HG02571 (cell line): ENCODE measurements around the gene PRKG1.
A peak's percentile ranks its signal among the peaks of the same experiment; 100 is the strongest.
"Not testable (repeated sequence)": the region's sequence is repeated elsewhere in the genome, so short reads cannot be mapped to it uniquely, and the experiment has no call there.

Experiments
- ATAC-seq: cut with Tn5 transposase; IDR thresholded peaks from one replicate; pipeline ENCODE4 v1.9.1; 2021; ENCODE audit warnings: mild to moderate bottlenecking, moderate library complexity; ENCODE audit not compliant: unreplicated experiment

Gene PRKG1

DNA sequence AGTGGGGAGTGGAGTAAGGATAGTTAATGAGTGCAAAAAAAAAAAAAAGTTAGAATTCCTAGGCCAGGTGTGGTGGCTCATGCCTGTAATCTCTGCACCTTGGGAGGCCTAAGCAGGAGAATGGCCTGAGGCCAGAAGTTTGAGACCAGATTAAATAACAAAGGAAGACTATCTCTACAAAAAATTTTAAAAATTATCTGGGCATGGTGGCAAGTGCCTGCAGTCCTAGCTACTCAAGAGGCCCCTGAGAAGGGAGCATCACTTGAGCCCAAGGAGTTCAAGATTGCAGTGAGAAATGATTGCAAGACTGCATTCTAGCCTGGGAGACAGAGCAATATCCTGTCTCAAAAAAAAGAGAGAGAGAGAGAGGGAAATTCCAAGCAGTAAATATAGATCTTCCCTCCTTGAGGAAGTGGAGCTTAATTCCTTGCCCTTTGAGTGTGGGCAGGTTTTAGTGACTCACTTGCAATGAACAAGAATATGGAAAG is 644.6 kb downstream of the PRKG1 start:
- ATAC-seq: no peak

DNA sequence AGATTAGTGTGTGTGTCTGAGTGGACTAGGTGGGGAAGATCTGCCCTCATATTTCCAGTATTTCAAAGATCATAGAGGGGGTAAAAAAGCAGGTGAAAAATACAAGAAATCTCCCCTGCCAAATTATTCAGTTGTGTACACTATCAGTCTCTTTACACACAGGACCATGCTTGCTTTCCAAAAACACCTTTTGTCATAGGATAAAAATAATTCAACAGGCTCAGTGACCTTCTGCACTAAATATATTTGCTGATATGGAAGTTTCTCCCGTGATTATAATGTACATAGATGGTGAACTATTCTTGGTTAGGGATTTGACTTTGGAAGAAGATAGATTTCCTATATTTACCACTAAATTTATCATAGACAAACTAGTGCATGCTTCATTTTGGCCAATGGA is 649.8 kb downstream of the PRKG1 start:
- no peak for ATAC-seq

GRCh38 chr10:51729822-51730555 is 655.7 kb downstream of the PRKG1 start:
- ATAC-seq: no peak

GRCh38 chr10:51733057-51733456 is 658.8 kb downstream of the PRKG1 start:
- no peak for ATAC-seq

GRCh38 chr10:51743146-51743545 is 668.9 kb downstream of the PRKG1 start:
- peak; percentile 84 for ATAC-seq

DNA sequence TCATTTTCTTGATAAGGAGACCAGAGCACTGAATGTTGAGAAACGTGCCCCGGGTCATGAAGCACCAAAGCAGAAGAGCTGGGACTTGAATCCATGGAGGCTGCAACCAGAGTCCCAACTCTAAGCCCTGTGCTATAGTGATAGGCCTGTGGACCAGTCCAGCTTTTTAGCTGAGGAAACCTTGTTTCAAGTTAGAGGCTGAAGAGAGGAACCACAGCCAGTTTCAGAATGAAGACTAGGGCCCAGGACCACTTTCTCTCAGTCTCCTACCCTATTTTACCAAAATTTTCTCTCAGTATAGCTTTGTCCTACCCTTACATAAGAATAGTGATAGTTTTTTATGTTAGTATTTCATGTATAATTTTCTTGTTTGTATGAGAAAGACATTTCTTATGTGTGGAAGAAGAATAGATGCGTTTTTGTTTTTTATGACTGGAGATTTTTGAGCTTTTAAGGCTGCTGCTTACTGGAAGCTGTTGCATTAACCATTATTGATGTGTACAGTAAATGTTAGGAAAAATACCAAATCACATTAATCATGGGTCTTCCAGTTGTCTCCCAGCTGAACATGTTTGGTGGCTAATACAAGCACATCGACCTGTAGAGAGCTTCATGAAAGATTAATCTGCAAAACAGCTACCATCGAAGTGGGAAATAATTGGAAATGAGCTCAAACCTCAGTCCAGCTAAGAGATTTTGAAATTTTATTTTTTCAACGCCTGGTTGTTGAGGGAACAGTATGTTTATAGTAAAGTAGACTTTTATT is 670.1 kb downstream of the PRKG1 start:
- ATAC-seq: peak; percentile 48

DNA sequence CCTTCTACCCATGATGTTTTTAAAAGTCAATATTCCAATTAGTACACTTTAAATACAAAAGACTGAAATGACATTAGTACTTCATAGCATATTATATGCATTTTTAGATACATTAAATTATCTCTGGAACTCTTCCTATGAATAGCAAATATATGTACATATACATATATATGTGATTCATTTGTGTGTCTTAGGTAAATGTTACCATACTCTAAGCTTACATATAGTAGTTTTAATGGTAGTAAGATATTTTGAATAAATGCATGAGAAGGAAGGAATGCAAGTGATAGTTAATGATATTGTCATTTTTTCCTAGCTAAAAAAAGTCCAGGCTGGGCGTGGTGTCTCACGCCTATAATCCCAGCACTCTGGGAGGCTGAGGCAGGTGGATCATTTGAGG is 671.1 kb downstream of the PRKG1 start:
- ATAC-seq: no peak

GRCh38 chr10:51747216-51747615 is 672.9 kb downstream of the PRKG1 start:
- no peak for ATAC-seq

- ATAC-seq: no peak
These were observed 674.7 kb downstream of the PRKG1 start for GRCh38 chr10:51748959-51749358.

DNA sequence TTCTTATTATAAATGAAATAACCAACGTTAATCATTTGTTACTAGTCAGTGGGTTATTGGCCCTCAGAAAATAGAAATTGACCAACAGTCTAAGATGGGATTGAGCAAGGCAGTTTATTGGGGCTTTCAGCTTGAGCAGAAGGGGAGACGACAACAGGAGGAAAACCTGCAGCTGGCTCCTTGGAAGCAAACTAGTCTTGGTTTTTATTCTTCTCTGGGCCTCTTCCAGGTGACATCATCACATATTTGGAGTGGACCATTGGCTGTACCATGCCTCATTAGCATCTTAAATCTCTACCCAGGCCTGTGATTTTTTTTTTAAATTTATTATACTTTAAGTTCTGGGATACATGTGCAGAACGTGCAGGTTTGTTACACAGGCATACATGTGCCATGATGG is 684.1 kb downstream of the PRKG1 start:
- ATAC-seq: no peak

DNA sequence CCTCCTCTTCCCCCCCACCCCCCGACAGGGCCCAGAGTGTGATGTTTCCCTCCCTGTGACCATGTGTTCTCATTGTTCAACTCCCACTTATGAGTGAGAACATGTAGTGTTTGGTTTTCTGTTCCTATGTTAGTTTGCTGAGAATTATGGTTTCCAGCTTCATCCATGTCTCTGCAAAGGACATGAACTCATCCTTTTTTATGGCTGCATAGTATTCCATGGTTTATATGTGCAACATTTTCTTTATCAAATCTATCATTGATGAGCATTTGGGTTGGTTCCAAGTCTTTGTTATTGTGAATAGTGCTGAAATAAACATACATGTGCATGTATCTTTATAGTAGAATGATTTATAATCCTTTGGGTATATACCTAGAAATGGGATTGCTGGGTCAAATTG is 684.6 kb downstream of the PRKG1 start:
- ATAC-seq: not testable (repeated sequence)

DNA sequence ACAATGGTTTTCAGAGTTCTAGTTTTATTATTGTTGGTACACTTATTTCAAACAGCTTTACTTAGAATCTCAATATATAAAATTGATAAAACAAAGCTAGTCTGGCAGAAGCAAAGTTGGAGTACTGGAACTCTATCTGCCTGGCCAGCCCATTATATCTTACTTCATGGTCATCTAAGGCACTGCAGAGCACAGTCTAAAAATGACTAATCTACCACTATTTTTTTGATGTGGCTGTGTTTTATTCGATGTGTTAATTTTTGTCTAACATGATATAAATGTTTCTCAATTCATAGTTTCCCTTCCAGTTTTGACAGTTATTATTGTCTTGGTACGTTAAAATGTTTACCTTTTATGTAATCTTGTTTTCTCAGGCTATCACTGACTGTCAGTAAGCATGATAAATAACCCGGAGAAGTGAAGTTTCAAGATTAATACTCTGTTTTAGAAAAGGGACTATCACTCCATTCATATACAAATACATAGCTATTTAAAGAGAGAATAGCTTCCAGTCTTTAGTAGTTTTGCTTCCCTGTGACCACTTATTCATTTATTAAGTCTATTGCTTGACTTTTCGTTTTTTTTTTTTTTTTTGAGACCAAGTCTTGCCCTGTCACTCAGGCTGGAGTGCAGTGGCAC is 685.7 kb downstream of the PRKG1 start:
- ATAC-seq: no peak

GRCh38 chr10:51760864-51761640 is 686.8 kb downstream of the PRKG1 start:
- no peak for ATAC-seq

DNA sequence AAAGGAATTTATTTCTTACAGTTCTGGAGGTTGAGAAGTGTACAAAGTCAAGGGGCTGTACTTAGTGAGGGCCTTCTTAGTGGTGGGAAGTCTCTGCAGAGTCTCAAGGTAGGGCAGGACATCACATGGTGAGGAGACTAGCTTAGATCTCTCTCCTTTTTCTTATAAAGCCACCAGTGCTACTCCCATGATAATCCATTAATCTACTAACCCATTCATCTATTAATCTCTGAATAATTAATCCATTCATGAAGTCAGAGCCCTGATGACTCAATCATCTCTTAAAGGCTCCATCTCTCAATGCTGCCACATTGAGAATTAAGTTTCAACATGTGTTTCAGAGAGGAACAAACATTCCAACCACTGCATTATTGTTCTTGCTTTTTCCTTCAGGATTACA is 689.5 kb downstream of the PRKG1 start:
- no peak for ATAC-seq

DNA sequence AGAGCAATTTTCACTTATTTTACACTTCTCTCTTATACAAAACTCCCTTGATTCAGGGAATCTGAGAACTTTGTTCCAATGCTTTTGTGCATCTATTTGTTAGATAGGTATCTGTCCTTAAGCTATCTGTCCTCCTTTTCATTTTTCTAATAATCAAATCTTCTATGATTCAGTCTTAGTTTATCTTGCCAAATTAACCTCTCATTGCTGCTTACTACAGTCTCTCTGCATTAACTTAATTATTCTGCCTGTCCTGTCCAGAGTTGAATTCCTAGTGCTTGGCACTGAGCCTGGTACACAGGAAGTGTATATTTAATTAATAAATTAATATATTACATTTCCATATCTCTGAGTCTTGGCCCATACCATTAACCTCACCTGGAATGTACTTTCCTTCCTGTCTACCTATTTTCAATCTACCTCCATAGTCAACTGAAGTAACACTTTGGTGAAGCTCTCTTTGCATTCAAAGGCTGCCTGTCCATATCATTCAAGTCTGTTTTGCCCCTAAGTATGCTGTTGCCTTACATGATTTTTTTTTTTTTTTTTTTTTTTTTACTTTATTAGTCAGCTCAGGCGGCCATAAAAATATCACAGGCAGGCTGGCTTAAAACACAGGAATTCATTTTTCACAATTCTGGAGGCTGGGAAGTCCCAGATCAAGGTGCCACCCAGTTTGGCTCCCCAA is 691.1 kb downstream of the PRKG1 start:
- ATAC-seq: no peak

DNA sequence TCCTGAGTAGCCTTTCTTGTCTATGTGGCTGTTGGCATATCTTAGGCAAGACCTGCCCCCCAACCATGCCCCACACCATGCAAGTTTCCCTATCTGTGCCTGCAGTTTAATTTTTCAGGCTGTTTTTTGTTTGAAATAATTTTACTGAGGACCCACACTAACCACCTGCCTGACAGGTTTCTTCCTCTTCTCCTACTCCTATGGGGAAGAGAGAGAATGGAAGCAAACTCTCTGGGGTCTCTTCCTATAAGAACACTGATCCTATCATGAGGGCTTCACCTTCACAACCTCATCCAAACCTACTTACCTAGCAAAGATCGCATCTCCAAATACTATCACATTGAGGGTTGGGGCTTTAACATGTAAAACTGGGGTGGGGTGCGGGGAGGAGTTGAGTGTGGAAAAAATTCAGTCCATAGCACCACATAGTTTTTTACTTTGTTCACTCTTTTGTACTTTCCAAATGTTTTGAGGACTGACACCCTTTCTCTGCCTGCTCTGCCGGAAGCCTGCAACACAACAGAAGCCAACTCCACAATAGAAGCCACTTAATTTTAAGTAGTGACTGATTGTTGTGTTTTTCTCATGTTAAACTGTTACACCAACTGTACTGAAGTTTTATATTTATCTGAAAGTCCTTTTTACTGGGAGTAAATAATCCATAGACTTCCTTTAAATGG is 692.3 kb downstream of the PRKG1 start:
- no peak for ATAC-seq

GRCh38 chr10:51767103-51767763 is 692.9 kb downstream of the PRKG1 start:
- ATAC-seq: no peak

- no peak for ATAC-seq
These were observed 694.7 kb downstream of the PRKG1 start for GRCh38 chr10:51768886-51769465.

GRCh38 chr10:51770709-51771108 is 696.4 kb downstream of the PRKG1 start:
- ATAC-seq: no peak
